Stimulated activated CD4-positive, alpha-beta T cell treated with anti-CD3 and anti-CD28 coated beads, Interleukin-12 subunit alpha, Interleukin-12 subunit beta, amount 100 ng/mL, for 48 hours (primary cell): ENCODE measurements around the gene BCLAF3.

Experiments
- DNase-seq, 3 donors: peaks; one replicate each; pipeline ENCODE4 v3.0.0-alpha.2; 2020; ENCODE audit warnings: low read depth in 2 of 3, low spot score in 1 of 3

Gene BCLAF3

GRCh38 chrX:19968276-19968675 lies 22.6 kb downstream of the BCLAF3 start:
- no peak for DNase-seq

GRCh38 chrX:19966056-19966455 lies 24.8 kb downstream of the BCLAF3 start:
- no peak for DNase-seq

- DNase-seq, result peak; percentile 5 to 18 (median 14)
These were observed 26.7 kb downstream of the BCLAF3 start for GRCh38 chrX:19964017-19964710.

- DNase-seq, result no peak
These were observed 29.9 kb downstream of the BCLAF3 start for GRCh38 chrX:19960913-19961312.

- DNase-seq, result no peak
These were observed 32.0 kb downstream of the BCLAF3 start for GRCh38 chrX:19958552-19959486.

GRCh38 chrX:19956923-19957322 lies 33.9 kb downstream of the BCLAF3 start:
- no peak for DNase-seq

- no peak for DNase-seq
These were observed 34.6 kb downstream of the BCLAF3 start for GRCh38 chrX:19956306-19956705.

- no peak for DNase-seq
These were observed 35.6 kb downstream of the BCLAF3 start for GRCh38 chrX:19955306-19955705.

GRCh38 chrX:19954335-19955096 lies 36.3 kb downstream of the BCLAF3 start:
- DNase-seq, result no peak

- DNase-seq, result no peak
These were observed 37.7 kb downstream of the BCLAF3 start for GRCh38 chrX:19953145-19953544.

GRCh38 chrX:19949340-19949739 lies 41.5 kb downstream of the BCLAF3 start:
- no peak for DNase-seq

- no peak for DNase-seq
These were observed 43.2 kb downstream of the BCLAF3 start for GRCh38 chrX:19947612-19948011.
